Measurements from ENCODE around the gene EXOC3L1.

DNA sequence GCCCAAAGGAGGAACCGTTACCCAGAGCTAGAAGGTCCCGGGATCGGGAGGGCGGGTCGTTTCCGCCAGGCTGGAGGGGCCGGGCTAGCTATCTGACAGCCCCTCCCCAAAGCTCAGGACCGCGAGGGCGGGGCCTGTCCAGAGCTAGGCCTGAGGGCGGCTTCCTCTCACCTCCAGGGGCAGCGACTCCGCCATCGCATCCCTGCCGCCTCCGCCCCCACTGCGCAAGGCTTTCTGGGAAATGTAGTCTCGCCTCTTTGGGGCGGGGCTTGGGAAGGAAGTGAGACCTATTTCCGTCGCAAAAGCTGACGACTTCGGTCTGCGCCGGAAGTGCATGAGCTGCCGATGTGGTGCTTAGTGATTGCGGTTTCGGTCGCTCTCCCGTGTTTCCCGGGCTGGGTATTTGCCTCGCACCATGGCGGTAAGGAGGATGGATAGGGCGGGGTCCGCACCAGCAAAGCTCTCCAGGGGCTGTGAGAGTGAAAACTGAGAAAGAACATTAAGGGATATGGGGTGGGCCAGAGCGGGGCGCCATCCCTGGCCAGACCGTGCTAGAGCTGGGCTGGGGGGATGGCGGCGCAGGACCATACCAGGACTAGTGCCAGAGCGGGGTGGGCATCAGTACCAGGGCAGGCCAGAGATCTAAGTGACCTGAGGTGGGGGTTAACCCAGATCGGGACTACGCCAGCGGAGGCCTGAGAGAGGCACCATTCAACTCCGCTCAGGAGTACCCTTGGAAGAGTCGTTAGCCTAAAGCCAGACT, 37.0 kb upstream of the EXOC3L1 start, which contains the start of gene TMEM208:
- TF ChIP-seq EZH2 (IDR thresholded peaks at IDR 0.05; ENCODE audit: low read length, unreplicated experiment) (no peak), EZH2phosphoT487 (IDR thresholded peaks at IDR 0.05; ENCODE audit: borderline replicate concordance, low read length) (no peak)
- TF ChIP-seq, protein P1, sequence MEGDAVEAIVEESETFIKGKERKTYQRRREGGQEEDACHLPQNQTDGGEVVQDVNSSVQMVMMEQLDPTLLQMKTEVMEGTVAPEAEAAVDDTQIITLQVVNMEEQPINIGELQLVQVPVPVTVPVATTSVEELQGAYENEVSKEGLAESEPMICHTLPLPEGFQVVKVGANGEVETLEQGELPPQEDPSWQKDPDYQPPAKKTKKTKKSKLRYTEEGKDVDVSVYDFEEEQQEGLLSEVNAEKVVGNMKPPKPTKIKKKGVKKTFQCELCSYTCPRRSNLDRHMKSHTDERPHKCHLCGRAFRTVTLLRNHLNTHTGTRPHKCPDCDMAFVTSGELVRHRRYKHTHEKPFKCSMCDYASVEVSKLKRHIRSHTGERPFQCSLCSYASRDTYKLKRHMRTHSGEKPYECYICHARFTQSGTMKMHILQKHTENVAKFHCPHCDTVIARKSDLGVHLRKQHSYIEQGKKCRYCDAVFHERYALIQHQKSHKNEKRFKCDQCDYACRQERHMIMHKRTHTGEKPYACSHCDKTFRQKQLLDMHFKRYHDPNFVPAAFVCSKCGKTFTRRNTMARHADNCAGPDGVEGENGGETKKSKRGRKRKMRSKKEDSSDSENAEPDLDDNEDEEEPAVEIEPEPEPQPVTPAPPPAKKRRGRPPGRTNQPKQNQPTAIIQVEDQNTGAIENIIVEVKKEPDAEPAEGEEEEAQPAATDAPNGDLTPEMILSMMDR (conservative IDR thresholded peaks at IDR 0.05; ENCODE audit: low read depth, low read length) = peak; percentile 31; the same call in 1 of the 2 replicates
